Measurements from ENCODE around the gene RBL2. TPM values are rescaled to one million over a fixed set of nuclear protein-coding genes. Genes with fewer than 3 reads are reported as not detected.
"Not testable (repeated sequence)": the region's sequence is repeated elsewhere in the genome, so short reads cannot be mapped to it uniquely, and the experiment has no call there.

RBL2 gene
- total and polyA plus RNA-seq, 2 of the 13 experiments (the other 11 are each of a cell fraction or from before 2014, with no cell fraction given): 41.2 to 60.9 TPM

- H3K79me2 ChIP-seq (ENCODE audit: insufficient read depth, low read length); H3K27ac ChIP-seq (ENCODE audit: extremely low read length, insufficient read depth, low read length); FAIRE-seq; BruUV-seq (replicated peaks); H3K9ac ChIP-seq (ENCODE audit: insufficient read depth, low read depth, low read length); H4K20me1 ChIP-seq (ENCODE audit: insufficient read depth, low read length); ATAC-seq; H2AFZ ChIP-seq (ENCODE audit: low read length); H3K4me3 ChIP-seq (replicated peaks in 1 of 3; ENCODE audit: insufficient read depth in 1 of 3, low read depth in 2 of 3, low read length in 3 of 3); H3K27me3 ChIP-seq (ENCODE audit: control insufficient read depth in 1 of 2, insufficient read depth in 2 of 2, low read length in 2 of 2); in situ Hi-C loops (cut with HindIII; ENCODE audit: extremely low pct_ligation_motif_present, low pct_unique_long_range_greater_than_20kb); H3K36me3 ChIP-seq (replicated peaks in 1 of 2; ENCODE audit: control insufficient read depth in 1 of 2, insufficient read depth in 2 of 2, low read length in 2 of 2); H3K4me2 ChIP-seq (ENCODE audit: low read depth, low read length); DNase-seq (ENCODE audit: low spot score); CTCF ChIA-PET (ENCODE audit: low intra/inter-chr PET ratio, low total read pairs); TF ChIP-seq HNF4G (CRISPR knock-in tag; IDR thresholded peaks at IDR 0.05; ENCODE audit: borderline replicate concordance, low read depth): not testable (repeated sequence)
- whole genome bisulfite sequencing (ENCODE audit: low lambda C conversion rate): 27% methylated on average over 1 of the region's 1 CpG
- peaks cover 67% of the 10 kb centered on the region for H3K4me1 ChIP-seq (ENCODE audit: insufficient read depth, low read length)
- H3K9me3 ChIP-seq (ENCODE audit: low read length): peaks cover 13% of the 10 kb centered on the region
- intact Hi-C loops (cut with micrococcal nuclease; ENCODE audit: unreplicated experiment): loop anchor here (5.0 to 10.0 kb wide), 2 partner anchors 190 to 458 kb away; partner anchors contain the start of genes CHD9, CHD9NB, FTO and RPGRIP1L
- POLR2A ChIA-PET: interaction anchor here (1.7 kb wide), 1 partner anchor 9 kb away, joined by 12 read pairs; the partner anchor contains the start of gene AKTIP
- TF ChIP-seq ELF3 (CRISPR knock-in tag; IDR thresholded peaks at IDR 0.05) (0 out of 2 replicates have a peak, but pooled peaks have one; percentile 26), GFI1 (CRISPR knock-in tag; IDR thresholded peaks at IDR 0.05; ENCODE audit: borderline replicate concordance) (0 out of 2 replicates have a peak, but pooled peaks have one; percentile 17), FOXK1 (CRISPR knock-in tag; IDR thresholded peaks at IDR 0.05; ENCODE audit: borderline replicate concordance, low read depth) (0 out of 2 replicates have a peak, but pooled peaks have one; percentile 15), HNF4G (IDR thresholded peaks at IDR 0.05; ENCODE audit: borderline replicate concordance, low read depth, low read length) (0 out of 2 replicates have a peak, but pooled peaks have one; percentile 21), HNF4A (CRISPR knock-in tag; IDR thresholded peaks at IDR 0.05) (peak; percentile 79)
These were observed 78.5 kb downstream of the RBL2 start for GRCh38 chr16:53512795-53513194.

- H3K9me3 ChIP-seq (ENCODE audit: low read length): peaks cover 13% of the 10 kb centered on the region
- peaks cover 62% of the 10 kb centered on the region for H3K4me1 ChIP-seq (ENCODE audit: insufficient read depth, low read length)
- POLR2A ChIA-PET: no interaction called here
- no peak overlapping the region for H3K27ac ChIP-seq (ENCODE audit: extremely low read length, insufficient read depth, low read length)
- CTCF ChIA-PET (ENCODE audit: low intra/inter-chr PET ratio, low total read pairs): no interaction called here
- H3K36me3 ChIP-seq (replicated peaks in 1 of 2; ENCODE audit: control insufficient read depth in 1 of 2, insufficient read depth in 2 of 2, low read length in 2 of 2): no peaks in the 10 kb centered on the region
- TF ChIP-seq THRA (CRISPR knock-in tag; IDR thresholded peaks at IDR 0.05; ENCODE audit: borderline replicate concordance) (no peak), YEATS4 (CRISPR knock-in tag; IDR thresholded peaks at IDR 0.05; ENCODE audit: borderline replicate concordance) (peak; percentile 34; the same call in 1 of the 2 replicates), ZKSCAN8 (CRISPR knock-in tag; IDR thresholded peaks at IDR 0.05; ENCODE audit: borderline replicate concordance) (no peak), SOX6 (IDR thresholded peaks at IDR 0.05) (no peak), SOX6 (CRISPR knock-in tag; IDR thresholded peaks at IDR 0.05) (0 out of 2 replicates have a peak, but pooled peaks have one; percentile 7), KMT2A (CRISPR knock-in tag; IDR thresholded peaks at IDR 0.05) (no peak), ZNF766 (CRISPR knock-in tag; IDR thresholded peaks at IDR 0.05; ENCODE audit: borderline replicate concordance) (0 out of 2 replicates have a peak, but pooled peaks have one; percentile 34), RNF219 (CRISPR knock-in tag; IDR thresholded peaks at IDR 0.05) (no peak)
- no peak overlapping the region for H3K4me3 ChIP-seq (replicated peaks in 1 of 3; ENCODE audit: insufficient read depth in 1 of 3, low read depth in 2 of 3, low read length in 3 of 3)
- in situ Hi-C loops (cut with HindIII; ENCODE audit: extremely low pct_ligation_motif_present, low pct_unique_long_range_greater_than_20kb) (no loop called here), intact Hi-C loops (cut with micrococcal nuclease; ENCODE audit: unreplicated experiment) (loop anchor here (10.0 kb wide), 1 partner anchor 460 kb away; the partner anchor contains the start of genes CHD9 and CHD9NB)
- ATAC-seq (no peak), DNase-seq (ENCODE audit: low spot score) (no peak), FAIRE-seq (no peak)
- H3K79me2 ChIP-seq (ENCODE audit: insufficient read depth, low read length): no peaks in the 10 kb centered on the region
- H3K4me2 ChIP-seq (ENCODE audit: low read depth, low read length): no peak overlapping the region; the same call in 1 of the 2 replicates
- BruUV-seq (replicated peaks): no TSS peak
- WGBS (ENCODE audit: low lambda C conversion rate): 31% methylated on average over 6 of the region's 6 CpGs
- H2AFZ ChIP-seq (ENCODE audit: low read length): no peak overlapping the region
- H3K27me3 ChIP-seq (ENCODE audit: control insufficient read depth in 1 of 2, insufficient read depth in 2 of 2, low read length in 2 of 2): no peaks in the 10 kb centered on the region
- H3K9ac ChIP-seq (ENCODE audit: insufficient read depth, low read depth, low read length): no peak overlapping the region
- H4K20me1 ChIP-seq (ENCODE audit: insufficient read depth, low read length): no peaks in the 10 kb centered on the region
These were observed 81.0 kb downstream of the RBL2 start for GRCh38 chr16:53515259-53515658.

All from HepG2 (cell line).